Hypothalamus (tissue), 51 donors: ENCODE results near the gene MARCHF10.
"Not testable (repeated sequence)": the region's sequence is repeated elsewhere in the genome, so short reads cannot be mapped to it uniquely, and the experiment has no call there.

Experiments used
- DNase-seq, 51 donors: peaks; one replicate each; lab custom pipeline; 2025; lab: John Stamatoyannopoulos, UW

The MARCHF10 gene

GRCh38 chr17:62791235-62791734 lies 16.8 kb downstream of the MARCHF10 start:
- DNase-seq: no peak

DNA sequence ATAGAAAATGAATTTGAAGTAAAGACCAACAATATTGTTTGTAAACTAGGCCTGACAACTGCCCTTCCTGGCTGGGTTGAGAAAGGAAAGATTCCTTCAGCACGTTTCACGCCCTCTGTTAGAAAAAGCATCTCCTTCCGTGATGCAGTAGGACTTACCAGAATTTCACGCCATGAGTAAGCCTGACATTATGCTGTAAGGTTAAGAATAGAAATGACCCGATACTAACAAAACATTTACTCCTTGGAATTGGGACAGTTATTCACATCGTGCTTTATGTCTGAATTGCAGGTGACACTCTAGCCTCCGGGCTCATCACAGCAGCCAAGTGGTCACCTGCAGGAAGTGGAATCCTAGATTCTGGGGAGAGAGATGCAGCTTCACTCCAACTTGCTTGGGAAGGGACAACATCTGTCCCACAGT lies 17.5 kb downstream of the MARCHF10 start:
- no peak for DNase-seq

DNA sequence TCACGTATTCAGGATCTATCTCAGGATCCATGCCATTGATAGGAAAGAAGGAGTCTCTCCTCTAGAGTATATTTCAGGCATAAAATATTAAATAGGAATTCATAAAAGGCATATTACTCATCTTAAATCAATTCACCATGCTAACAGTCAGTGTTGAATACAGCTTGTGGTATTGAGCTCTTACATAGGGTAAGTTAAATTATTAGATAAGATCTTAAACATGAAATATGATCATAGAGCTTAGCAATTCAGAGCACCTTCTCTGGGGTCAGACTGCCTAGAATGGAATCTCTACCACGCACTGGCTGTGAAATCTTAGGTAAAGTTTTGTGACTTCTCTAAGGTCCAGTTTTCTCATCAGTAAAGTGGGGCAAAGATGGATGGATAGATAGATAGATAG lies 20.7 kb downstream of the MARCHF10 start:
- no peak for DNase-seq

GRCh38 chr17:62786646-62787045 lies 21.5 kb downstream of the MARCHF10 start:
- no peak for DNase-seq

DNA sequence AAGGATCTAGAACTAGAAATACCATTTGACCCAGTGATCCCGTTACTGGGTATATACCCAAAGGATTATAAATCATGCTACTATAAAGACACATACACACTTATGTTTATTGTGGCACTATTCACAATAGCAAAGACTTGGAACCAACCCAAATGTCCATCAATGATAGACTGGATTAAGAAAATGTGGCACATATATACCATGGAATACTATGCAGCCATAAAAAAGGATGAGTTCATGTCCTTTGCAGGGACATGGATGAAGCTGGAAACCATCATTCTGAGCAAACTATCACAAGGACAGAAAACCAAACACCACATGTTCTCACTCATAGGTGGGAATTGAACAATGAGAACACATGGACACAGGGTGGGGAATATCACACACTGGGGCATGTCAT lies 22.1 kb downstream of the MARCHF10 start:
- not testable (repeated sequence) for DNase-seq

GRCh38 chr17:62782730-62783270 lies 25.3 kb downstream of the MARCHF10 start:
- DNase-seq: no peak

GRCh38 chr17:62781831-62782251 lies 26.3 kb downstream of the MARCHF10 start:
- DNase-seq: no peak

DNA sequence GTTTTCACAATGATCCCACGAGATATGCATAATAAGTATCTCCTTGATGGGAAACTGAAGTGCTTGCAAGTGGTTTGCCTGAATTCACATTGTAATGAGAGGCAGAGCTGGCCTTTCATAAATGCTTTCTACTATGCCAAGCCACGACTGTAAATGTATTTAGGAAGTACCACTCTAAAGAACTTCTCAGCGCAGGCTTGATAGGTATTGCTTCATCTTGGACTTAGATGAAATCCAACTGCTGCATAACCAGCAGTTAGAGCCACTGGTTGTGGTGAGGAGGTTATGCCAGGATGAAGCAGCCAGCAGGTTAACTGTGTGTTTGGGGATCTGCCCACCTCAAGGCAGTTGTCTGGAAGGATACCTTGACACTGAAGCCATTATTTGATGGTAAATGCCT lies 26.8 kb downstream of the MARCHF10 start:
- no peak for DNase-seq

GRCh38 chr17:62780951-62781350 lies 27.2 kb downstream of the MARCHF10 start:
- no peak for DNase-seq

DNA sequence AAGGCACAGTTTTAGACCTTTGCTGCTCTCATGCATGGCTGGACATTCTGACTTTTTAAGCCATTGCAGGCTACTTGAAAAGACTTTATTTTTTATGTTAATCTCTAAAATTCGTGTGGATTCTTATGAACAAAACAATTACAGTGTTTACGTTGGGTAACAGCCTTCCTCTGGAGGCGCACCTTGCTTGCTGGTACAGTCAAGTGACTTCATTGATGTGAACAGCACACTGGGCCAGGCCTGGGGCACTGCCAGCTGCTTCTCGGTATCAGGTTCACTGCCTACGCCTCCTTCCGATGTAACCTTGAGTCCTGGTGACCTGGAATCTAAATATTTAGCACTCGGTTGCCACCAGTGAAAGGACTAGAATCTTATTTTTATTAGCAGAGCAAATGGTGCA lies 27.8 kb downstream of the MARCHF10 start:
- no peak for DNase-seq

DNA sequence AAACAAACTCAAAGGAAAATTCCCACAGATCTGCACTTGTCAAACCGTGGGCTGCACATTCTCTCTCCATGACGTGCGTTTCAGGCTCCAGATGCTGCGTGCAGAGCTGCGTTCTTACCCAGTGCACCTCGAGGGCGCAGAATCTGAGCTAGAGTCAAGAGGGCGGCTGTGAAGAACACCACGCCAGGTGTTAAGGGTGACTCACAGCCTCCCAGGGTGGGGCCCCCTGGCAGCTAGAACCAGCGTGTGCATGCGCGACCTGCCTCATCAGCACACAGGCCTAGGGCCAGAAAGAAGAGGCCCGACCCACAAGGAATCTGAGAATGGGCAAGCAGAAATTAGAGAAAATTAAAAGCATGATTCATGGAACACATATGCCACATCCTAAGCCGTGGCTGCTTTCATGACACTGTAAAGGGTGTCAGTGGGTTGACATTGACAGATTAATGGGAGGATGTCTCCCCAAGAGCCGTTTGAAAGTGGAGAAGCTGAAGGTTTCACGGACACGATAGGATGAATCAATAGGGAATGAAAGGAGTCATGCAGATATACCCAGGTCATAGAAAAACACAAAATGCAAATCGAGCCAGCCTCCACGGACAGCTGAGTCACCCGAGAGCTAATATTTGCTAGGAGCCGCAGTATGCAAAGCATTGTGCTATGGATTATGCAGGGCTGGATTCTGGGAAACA lies 29.0 kb downstream of the MARCHF10 start:
- DNase-seq: peak in 5 of 51 donors; percentile 10 to 49 (median 31)

DNA sequence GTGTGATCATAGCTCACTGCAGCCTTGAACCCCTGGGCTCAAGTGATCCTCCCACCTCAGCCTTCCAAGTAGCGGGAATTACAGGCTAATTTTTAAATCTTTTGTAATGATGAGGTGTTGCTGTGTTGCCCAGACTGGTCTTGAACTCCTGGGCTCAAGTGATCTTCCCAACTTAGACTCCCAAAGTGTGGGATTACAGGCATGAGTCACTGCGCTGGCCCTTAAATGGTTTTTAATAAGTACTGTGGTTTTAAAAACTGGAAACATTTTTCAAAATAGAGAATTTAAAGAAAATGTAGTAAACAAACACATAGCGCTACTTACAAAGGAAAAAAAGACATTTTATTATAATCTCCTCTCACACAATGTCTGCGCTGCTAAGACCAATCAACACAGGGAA lies 32.2 kb downstream of the MARCHF10 start:
- DNase-seq: no peak

DNA sequence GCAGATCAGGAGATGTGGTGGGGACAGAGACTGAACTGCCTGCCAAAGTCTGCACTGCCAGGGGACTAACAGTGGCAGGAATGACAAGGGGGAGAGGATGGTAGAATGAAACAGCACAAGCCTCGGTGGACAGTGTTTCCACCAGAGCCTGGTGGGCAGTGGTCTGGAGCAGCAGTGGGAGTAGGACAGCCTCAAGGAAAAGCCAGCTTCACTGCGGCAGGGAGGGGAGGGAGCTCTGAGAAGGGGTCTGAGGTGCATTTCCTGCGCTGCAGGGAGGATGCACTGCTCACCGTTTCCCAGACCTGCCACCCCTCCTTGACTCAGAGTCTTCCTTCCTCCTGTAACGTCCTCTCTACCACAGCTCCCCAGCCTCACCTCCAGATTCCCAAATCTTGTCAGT lies 33.8 kb downstream of the MARCHF10 start:
- no peak for DNase-seq

GRCh38 chr17:62767997-62768396 lies 40.1 kb downstream of the MARCHF10 start:
- DNase-seq: no peak

GRCh38 chr17:62765351-62765750 lies 42.8 kb downstream of the MARCHF10 start:
- no peak for DNase-seq

DNA sequence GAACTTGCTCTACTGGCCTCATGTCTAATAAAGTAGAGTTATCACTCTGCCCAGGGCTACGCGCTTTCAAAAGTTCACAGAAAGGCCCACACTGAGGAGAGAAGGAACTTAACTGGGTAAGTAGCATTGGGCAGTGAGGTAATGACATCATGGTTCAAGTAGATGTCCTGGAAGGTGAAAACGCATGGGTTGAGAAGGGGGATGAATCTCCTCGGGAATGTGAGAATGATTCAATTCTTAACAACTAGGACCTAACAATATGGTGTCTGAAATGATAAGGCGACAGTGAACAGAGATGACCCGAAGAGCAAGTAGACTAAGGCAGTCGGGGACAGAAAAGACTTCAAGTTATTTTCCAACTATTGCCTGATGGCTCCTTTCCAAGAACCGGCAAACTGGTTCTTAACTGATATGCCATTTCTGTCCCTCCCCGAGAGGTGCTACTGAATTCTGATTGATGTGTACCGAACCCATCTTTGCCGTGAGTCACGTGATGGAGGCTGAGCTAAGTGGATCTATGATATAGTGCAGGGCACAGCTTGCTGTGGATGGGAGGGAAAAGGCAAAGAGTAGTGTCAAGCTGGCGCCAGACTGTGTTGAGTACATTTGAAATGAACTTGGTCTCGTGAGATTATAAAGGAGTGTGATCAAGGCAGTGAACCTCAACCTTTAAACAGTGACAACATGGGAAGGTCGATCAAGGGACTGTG lies 44.1 kb downstream of the MARCHF10 start:
- no peak for DNase-seq

DNA sequence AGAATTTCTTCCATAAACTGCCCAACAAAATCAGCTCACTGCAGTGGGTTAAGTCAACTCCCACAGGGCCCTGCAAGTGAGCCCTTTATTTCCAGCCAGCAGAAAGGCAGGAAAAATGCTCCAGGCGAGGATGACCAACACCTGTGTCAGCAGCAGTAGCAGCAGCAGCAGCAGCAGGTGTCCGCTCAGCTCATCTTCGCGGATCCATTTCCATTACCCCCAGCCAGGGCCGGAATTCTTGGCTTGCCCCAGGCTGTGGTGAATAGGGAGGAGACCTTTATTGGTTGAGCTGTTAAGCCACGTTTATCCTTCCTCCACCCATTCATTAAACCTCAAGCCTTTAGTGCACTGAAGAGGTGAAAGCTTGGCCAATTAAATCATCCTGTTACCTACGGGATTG lies 46.2 kb downstream of the MARCHF10 start:
- no peak for DNase-seq

DNA sequence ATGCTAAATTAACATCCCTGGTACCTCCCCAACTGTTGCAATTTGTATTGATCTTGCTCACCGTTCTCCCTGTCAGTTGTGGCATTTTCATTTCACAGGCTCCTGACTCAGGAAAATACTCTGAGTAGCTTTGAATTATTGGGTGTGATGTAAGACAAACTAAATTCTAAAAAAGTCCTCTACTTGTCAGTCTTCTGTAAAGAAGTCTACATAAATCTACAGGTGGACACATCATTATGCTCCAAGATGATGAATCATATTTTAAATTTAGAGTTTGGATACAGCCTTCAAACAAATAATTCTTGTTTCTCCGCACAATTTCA lies 47.2 kb downstream of the MARCHF10 start:
- DNase-seq: no peak

GRCh38 chr17:62760059-62760944 lies 47.8 kb downstream of the MARCHF10 start:
- no peak for DNase-seq

DNA sequence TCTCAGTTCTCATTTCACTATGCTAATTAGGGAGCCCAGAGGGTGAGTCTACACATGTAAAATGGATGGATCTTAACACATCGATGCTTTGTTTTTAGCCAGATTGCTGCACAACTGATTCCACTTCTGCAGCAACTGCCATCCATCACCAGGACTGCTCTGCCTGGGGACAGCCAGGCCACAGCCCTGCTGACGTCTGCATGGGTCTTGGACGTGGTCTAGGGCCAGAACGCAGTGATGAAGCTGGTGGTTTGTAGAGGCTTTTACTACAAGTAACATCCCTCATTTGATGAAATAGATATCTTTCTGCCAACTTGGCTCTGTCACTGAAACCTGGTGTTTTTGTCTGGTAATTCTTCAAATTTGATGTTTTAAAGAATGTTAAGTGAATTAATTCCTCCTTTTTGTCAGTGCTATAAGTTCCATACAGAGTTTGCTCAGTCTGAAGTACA lies 50.6 kb downstream of the MARCHF10 start:
- no peak for DNase-seq

GRCh38 chr17:62756198-62756597 lies 51.9 kb downstream of the MARCHF10 start:
- no peak for DNase-seq
